Activated CD8-positive, alpha-beta memory T cell treated with anti-CD3 and anti-CD28 coated beads, Interleukin-2, amount 50 U/mL, for 24 hours (primary cell): ENCODE results near the gene USP46.

Experiments
- DNase-seq: peaks from one replicate; pipeline ENCODE4 v3.0.0-alpha.2; 2020; ENCODE audit errors: extremely low read depth

The USP46 gene

DNA sequence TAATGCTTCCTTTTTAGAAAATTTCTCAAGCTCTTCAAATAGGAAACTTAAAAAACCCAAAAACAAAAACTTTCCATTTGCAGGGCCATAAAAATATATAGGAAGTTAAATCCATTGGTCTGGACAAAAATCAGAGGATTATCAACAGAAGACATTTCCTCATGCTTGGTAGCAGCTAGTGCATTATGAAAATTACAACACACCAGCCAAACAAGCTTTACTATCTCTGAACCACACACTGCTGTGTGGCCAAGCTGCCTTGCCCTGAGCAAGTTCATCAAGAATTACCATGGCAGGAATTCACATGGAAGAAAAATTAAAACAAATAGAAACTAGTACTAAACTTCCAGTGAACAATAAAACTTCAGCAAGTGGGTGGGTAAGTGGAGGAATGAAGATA lies 3.6 kb downstream of the USP46 start:
- no peak for DNase-seq

DNA sequence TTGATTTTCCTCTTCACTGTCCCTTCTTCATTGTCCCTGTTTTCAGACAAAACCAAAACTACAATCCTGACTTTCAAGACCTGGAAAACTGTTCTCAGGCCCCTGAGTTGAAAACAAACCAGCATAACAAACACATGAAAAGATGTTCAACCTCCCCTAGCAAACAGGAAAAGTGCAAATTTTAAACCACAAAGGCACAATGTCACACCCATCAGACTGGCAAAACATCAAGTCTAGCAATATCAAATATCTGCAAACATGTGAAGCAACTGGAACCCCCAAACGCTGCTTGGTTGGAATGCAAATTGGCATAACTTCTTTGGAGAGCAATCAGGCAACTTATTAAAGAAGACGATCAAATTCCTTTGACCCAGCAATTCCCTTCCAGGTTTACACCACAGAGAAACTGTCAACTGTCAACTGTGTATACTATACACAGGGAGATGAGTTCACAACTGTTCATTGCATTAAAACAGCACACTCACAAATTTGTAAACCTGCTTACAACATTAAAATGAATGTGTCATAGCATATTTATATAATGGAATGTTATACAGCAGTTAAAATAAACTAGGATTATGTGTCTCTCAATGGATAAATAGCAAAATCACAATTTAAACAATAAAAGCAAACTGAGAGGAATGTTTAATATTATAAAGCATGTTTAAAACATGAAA lies 7.0 kb downstream of the USP46 start:
- DNase-seq = no peak

DNA sequence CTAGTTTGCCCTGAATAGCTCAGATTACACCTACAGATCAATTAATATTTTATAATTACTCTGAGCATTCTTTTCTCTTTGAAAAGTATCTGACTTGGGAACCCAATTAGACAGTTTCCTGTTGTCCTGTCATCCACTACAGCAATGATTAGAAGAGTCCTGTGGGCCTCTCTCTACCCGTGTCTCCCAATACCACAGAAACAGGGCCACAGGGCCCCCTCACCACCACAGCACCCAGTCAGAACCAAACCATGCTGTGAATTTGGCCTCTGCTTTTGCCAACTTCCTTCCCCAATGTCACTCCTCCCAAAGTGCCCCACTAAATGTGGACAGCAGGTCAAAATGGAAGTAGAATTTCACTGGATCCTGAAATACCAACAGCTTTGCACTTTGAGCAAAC lies 10.3 kb downstream of the USP46 start:
- no peak for DNase-seq

DNA sequence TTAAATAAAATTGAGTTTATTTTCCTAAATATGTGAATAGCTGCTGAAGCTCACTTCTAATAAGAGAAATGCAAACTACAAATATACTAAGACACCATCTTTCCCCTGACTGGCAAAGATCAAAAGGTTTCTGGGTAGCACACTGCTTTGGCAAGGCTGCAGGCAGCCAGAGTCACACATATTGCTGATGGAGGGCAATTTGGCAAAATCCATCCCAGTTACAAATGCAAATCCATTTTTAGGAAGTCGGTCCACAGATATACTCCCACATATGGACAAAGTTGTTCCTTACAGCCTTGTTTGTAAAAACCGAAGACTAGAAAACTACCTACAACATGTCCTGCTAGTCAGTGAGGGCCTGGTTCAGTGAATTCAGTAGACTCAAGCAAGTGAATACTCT lies 12.4 kb downstream of the USP46 start:
- DNase-seq = no peak

DNA sequence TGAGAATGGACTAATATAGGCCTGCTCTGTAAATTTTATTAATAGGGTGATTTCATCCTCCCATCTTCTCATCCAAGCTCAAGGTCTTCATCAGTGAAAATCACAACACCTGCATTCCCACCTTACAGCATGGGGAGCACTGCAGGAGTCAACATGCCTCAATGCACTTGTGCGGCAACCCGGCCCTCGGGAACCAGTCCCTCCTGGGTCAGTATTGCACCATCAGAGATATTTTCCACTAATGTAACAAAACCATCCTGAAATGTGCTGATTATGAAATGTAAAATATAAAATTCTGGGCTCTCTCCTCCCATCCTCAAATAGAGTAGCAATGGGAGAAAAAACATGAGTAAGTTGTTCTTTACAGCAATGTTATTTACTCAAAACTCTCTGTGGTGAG lies 13.0 kb downstream of the USP46 start:
- no peak for DNase-seq

DNA sequence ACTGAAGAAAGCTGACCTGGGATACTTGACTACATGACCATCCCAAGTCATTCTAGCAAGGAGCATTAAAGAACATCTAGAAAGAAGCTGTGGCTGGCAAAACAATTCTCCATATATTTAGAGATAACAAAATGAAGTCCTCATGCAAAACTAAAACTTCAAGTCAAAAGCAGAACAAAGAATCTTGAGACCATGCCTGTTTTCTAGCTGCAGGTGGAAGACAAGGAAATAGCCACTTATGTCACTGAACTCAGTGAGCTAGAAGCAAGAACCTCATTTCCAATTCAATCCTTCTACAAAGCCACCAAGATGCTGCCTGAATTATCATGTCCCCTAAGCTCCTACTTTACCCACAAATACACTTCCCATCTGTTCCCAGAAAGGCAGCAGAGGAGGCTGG lies 13.8 kb downstream of the USP46 start:
- DNase-seq = no peak

DNA sequence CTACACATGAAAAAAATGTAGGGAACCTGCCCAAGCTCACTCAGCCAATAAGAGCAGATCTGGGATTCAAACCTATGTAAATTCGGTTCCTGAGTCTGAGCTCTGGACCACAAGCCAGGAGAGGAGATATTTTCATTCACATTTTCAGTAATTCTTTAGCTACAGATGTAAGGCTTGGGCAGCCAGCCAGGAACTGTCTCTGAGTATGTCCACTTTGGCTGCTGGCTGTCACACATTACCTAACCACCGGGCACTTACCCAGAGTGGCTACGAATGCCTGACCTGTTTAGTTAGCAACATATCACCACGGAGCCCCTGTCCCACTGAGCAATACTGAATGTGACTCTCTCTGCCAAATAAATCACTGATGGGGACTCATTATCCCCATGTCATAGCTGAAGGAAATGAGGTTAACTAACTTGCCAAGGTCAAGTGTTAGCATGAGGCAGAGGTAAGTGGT lies 15.3 kb downstream of the USP46 start:
- no peak for DNase-seq

DNA sequence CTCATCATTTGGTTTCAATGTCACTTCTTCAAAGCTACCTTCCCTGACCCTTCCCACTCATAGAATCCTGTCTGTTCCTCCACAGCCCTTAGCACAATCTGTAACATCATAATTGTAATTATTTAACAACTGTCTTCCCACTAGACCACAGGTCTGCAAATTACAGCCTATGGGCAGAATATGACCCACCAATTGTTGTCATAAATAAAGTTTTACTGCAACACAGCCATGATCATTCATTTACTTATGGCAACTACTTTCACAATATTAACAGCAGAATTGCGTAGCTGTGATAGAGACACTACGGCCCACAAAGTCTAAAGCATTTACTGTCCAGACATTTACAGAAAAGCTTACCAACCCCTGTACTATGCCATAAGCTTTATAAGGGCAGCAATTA lies 15.9 kb downstream of the USP46 start:
- no peak for DNase-seq

DNA sequence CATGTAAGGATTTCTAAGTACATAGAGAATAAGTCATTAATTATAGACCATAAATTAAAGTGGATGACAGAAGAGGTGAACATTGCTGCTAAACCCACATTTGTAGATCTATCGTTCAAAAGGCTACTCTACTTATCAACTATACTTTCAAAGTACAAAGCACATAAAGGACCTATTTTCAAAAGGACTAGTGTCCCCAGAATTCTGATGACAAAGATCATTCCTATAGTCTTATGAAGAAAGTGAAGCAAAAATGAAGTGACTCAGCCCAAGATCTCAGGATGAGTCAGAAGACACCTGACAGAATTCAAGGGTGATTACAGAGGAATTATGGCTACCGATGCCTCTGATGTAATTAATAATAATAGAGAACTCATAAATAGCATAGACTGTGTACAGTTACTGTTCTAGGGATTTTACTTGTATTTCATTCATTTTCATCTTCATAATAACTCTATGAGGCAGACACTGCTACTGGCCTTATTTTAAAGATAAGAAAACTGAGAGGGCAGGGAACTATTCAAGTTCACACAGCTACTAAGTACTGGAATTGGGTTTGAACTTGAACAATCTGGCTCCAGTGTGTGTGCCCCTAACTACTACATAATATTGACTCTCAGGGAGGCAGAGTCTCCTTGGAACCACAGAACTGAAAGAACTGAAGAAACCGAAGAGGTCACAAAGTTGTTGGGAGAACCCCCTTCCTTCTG lies 17.1 kb downstream of the USP46 start:
- no peak for DNase-seq

DNA sequence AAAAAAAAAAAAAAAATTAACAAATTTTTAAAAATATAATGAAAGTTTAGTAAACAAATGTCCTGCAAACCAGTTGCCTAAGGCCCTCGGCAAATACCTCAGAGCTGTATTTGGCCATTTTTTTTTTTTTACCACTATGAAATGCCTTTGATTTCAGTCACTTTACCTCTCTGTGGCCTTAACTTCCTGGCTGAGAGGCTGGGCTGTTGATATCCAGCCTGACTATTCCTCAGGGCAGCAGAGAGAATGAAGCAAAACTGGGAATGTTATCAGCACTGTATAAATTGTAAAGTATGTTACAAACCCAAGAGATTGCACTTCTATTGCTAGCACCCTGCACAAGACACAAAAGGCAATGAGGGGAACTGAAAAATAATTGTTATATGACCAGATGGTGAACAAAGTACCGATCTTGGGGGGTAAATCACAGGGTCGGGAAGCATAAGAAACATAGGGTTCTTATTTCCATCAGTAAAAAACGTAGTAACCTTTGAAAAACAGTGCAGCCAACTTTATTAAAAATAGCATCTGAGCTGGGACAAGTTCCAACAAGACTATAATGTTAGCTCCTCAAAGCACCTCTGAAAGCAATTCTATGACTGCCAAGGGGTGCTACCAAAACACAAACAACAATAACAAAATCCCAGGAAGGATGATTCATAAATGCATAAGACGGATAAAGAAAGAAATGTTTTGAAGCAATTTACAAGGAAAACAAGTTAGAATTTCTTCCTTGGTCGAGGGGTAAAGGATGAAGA lies 18.1 kb downstream of the USP46 start:
- no peak for DNase-seq

DNA sequence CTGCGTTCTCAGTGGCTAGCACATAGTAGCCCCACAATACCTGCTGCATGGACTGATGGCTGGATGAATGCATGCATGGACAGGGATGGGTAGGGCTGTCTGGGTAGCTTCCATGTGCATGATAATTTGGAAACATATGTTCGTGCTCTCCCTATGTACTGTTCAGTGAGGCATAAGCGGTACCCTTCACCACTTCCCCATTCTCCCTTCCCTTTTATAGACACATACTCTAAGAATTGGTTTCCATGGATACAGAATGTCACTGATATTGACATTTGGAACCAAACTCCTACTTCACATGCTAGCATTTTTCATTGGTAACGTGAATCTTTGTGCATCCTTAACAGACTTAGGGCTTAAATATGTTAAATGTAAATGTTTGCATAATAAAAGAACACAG lies 20.4 kb downstream of the USP46 start:
- DNase-seq = no peak

DNA sequence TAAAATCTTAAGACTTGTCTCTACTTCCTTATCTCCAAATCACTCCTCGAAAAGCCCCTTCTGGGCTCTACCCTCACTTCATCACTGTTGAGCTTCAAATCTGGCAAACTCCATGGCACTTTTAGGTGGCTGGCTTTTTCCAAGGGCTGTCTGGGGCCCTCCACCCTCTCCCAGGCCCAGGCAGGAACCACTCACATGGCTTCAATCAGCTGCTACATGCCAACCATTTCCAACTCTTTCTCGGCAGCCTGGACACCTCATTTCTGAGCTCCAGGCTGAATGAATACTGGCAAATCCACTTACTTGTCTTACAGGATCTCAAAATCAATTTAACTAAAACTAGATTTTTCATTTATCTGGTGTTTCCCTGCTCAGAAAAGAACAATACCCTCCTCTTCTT lies 22.0 kb downstream of the USP46 start:
- no peak for DNase-seq

DNA sequence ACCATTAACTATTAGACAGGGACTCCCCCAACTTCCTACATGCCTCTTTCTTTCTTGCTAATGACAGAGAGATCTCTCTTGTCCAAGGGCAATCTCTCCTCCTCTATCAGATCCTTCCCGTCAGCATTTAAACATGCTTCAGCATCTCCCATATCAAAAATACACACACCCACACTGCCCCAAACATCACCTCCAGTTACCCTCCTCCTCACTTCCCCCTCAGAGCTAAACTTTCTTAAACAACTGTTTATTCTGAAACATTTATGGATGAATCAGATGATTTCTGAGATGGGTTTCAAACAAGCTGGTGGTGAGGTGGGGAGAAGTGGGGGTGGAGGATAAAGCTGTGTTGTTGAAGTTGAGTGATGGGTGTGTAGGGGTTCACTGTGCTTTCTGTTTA lies 23.5 kb downstream of the USP46 start:
- DNase-seq = no peak

DNA sequence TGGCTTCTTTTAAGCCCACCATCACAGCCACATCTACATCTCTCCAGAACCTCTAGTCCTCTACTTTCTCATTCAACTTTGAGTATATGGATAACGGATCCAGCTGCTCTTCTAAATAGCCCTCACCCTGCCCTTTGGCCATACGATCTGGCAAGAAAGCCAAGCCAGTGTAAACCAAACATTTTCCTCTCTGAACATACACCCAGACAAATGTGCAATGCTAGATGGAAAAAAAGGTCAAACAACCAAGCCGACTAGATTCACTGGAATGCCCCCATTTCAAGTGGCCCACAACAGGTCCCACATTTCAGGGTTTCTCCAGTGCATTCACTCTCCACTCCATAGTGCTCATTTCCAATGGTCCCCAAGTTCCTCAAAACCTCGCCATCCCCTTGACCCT lies 24.0 kb downstream of the USP46 start:
- no peak for DNase-seq

DNA sequence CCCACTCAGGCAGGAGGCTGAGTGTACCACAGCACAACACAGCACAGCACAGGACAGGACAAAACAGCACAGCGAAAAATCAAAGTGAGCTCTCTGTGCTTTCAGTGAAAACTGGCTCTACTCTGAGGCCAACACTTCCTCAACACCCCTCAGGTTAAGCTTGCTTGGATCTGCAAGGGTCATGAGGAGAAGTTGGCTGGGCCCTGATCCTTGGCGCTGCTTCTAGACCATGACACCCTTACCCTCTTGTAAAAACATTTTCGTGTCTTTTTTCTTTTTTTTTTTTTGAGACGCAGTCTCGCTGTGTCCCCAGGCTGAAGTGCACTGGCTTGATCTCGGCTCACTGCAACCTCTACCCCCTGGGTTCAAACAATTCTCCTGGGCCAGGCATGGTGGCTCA lies 25.3 kb downstream of the USP46 start:
- no peak for DNase-seq

DNA sequence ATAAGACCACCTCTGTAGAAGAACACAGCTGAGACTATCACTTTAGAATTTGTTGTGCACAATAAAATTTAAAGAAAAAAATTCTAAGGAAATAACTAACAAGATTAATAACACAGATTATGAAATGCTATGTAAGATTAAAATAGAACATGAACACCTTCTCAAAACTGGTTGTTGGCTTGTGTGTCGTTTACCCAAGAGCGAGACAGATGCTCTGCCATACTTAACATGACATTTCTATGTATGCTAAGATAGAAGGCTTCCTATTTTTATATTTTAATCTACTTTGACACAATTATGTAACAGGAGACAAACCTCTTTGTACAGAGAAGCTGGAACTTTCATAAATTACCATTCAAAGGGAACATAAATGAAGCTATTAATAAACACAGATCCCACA lies 30.1 kb downstream of the USP46 start:
- DNase-seq = no peak

DNA sequence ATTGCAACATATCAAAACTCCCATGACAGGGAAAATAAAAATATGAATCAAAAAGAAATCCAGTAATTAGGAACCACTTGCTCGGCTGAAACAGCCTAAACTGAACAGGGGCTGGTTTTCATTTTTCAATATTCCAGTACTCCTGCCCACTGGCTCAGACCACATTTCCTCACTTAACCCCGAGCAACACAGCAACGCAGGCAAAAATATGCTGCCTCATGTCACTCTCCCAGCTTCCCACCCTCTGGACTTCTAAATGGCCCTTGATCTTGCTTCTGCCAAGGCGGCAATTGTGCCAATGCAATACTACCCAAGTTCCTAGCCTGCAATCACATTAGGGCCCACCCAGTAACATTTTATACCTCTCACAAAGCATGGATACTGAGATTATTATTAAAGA lies 30.6 kb downstream of the USP46 start:
- DNase-seq = no peak

DNA sequence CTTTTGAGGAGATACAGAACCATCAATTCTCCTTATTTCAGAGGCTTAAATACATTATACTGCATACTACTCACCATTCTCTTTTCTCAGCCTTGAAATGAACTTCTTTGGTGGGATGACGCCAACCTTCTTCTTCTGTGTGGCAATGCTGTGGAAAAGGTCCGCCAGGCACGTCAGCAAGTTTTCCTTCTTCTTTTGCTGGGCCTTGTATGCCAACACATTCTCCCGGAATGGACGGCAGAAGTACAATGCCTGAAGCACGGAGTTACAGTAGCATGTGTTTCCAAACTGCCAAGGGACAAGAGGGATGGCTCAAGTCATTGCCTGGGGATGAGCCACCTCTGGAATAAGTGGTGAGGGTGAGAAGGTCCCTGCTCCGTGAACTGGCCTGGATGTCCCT lies 31.2 kb downstream of the USP46 start:
- no peak for DNase-seq

DNA sequence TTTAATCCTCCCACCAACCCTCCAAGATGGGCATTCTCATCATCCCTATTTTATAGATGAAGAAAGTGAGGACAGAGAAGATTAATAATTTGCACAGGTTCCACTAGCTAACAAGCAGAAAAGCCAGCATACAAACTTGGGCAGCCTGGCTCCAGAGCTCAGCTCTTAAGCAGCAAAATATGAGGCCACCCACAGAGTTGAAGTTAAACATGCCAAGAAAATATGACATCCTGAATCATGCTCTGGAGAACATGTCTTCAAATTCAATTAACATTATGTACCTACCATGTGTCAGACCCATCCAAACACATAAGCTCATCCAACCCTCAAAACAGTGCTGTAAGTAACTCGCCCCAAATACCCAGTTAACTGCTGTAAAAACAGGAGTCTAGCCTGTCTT lies 33.9 kb downstream of the USP46 start:
- DNase-seq = no peak

DNA sequence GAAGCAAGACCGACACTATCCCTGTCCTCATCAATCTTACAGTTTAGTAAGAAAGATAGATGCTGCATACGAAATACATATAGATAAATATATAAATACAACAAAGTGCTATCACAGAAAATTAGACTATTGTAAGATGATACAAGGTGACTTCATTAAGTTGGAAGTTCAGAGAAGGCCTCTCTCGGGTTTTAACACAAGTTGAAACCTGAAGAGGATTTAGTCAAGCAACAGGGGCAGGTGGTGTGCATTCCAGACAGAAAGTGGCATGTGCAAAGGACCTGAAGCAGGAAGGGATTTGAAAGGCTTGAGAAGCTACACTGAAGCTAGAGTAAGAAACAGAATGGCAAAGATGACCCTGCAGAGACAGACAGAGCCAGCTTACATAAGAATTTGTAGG lies 36.5 kb downstream of the USP46 start:
- DNase-seq = no peak

DNA sequence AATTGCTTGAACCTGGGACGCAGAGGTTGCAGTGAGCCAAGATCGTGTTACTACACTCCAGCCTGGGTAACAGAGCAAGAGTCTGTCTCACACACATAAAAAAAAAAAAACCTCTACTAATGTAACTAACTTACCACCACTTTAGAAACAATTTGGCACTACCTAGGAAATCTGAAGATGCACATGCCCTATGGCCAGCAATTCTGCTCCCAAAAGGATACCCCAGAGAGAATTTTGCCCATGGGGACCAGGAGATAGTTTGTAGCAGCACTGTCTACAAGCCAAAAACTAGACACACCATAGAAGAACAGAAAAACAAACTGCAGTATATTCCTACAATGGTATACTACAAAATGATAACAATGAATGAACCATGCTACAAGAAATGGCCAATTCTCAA lies 37.5 kb downstream of the USP46 start:
- DNase-seq = no peak

DNA sequence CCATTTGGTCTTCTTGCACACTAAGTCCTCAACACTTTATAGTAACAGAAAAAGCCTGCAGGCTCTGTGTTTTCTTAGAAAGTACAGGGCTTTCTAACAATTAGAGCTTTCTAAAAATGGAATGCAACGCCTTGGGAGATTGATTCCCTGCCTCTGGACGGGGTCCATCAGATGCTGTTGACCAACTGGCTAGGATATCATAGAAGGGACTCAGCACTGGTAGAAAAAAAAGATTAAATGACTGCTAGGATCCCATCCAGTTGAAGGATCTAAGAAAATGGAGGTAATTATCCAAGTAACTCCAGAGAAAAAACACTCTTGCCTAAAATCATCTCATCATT lies 39.5 kb downstream of the USP46 start:
- no peak for DNase-seq
